ENCODE results near the gene CA10.

DNA sequence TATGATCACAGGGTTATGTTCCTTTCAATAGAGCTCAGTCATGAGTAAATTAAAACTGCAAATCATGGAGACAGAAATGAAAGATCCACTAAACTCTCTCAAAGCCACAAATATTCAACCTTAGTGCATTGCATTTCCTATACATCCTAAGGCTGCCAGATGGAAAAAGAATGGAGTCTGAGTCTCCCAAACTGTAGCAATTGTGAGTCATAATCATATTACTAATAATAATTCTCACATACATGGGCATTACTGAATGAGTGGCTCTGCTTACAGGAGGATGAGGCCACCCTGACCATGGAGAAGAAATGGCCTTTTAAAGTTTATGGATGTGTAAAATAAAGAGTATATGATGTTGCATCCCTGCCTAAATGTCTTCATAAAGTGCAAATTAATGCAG is 3.2 kb downstream of the CA10 start:
- TF ChIP-seq POLR2AphosphoS5 (IDR thresholded peaks at IDR 0.05; ENCODE audit: low read depth, low read length) (no peak), FOXP2 (optimal IDR thresholded peaks at IDR 0.05; ENCODE audit: borderline replicate concordance, extremely low read depth, extremely low read length, insufficient read depth) (no peak), TAF1 (IDR thresholded peaks at IDR 0.05; ENCODE audit: borderline replicate concordance, insufficient read depth, low read length) (no peak), SIN3A (IDR thresholded peaks at IDR 0.05; ENCODE audit: borderline replicate concordance, insufficient read depth, low read length) (no peak)
- TF ChIP-seq, protein P1, sequence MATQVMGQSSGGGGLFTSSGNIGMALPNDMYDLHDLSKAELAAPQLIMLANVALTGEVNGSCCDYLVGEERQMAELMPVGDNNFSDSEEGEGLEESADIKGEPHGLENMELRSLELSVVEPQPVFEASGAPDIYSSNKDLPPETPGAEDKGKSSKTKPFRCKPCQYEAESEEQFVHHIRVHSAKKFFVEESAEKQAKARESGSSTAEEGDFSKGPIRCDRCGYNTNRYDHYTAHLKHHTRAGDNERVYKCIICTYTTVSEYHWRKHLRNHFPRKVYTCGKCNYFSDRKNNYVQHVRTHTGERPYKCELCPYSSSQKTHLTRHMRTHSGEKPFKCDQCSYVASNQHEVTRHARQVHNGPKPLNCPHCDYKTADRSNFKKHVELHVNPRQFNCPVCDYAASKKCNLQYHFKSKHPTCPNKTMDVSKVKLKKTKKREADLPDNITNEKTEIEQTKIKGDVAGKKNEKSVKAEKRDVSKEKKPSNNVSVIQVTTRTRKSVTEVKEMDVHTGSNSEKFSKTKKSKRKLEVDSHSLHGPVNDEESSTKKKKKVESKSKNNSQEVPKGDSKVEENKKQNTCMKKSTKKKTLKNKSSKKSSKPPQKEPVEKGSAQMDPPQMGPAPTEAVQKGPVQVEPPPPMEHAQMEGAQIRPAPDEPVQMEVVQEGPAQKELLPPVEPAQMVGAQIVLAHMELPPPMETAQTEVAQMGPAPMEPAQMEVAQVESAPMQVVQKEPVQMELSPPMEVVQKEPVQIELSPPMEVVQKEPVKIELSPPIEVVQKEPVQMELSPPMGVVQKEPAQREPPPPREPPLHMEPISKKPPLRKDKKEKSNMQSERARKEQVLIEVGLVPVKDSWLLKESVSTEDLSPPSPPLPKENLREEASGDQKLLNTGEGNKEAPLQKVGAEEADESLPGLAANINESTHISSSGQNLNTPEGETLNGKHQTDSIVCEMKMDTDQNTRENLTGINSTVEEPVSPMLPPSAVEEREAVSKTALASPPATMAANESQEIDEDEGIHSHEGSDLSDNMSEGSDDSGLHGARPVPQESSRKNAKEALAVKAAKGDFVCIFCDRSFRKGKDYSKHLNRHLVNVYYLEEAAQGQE (IDR thresholded peaks at IDR 0.05; ENCODE audit: insufficient read depth in 1 of 2, low read depth in 2 of 2, low read length in 2 of 2), result no peak

All from PFSK-1 (cell line).